Psoas muscle (tissue), 8 donors: Measurements from ENCODE around the gene MIB2. TPM values are rescaled to one million over a fixed set of nuclear protein-coding genes. Genes with fewer than 3 reads are reported as not detected.

Source experiments
- ATAC-seq, 4 donors: fragments of 200-7000 bp; cut with Tn5 transposase; one replicate each; pipeline ENCODE4 v1.9.1; 2020; ENCODE audit warnings: moderate library complexity in 3 of 4, mild to moderate bottlenecking in 2 of 4
- DNase-seq, 2 donors: peaks; one replicate each; pipeline ENCODE4 v3.0.0-alpha.2; 2020
- H3K27ac ChIP-seq: fragments of 200-600 bp; one replicate; pipeline ENCODE4 v1.8.0; 2022
- H3K27me3 ChIP-seq, 3 donors: fragments of 200-600 bp in 1 of 3; one replicate each; pipeline versions ENCODE4 v1.6.1 to v1.8.0; 2013 to 2022; ENCODE audit warnings: low read length in 2 of 3, mild to moderate bottlenecking in 2 of 3, moderate library complexity in 1 of 3; ENCODE audit not compliant: insufficient read depth in 3 of 3
- H3K36me3 ChIP-seq, 2 donors: fragments of 200-600 bp in 1 of 2; one replicate each; pipeline versions ENCODE4 v1.6.1 to v1.8.0; 2013 to 2022; ENCODE audit warnings: low read depth in 1 of 2, mild to moderate bottlenecking in 1 of 2, moderate library complexity in 1 of 2; ENCODE audit not compliant: insufficient read depth in 1 of 2
- H3K4me1 ChIP-seq: fragments of 200-600 bp; one replicate; pipeline ENCODE4 v1.8.0; 2022
- H3K4me3 ChIP-seq: fragments of 200-600 bp; one replicate; pipeline ENCODE4 v1.8.0; 2022; ENCODE audit warnings: mild to moderate bottlenecking
- H3K9me3 ChIP-seq: fragments of 200-600 bp; one replicate; pipeline ENCODE4 v1.8.0; 2022
- WGBS, 3 donors: extraction: QIAGEN DNeasy Blood & Tissue Kit; methylation state at CpG; one replicate each; pipeline versions ENCODE4 v1.1.6 to v1.1.7; 2013; 5-methylcytosine and 5-hydroxymethylcytosine counted together
- intact Hi-C, 2 donors: fragments of 100-400 bp; cut with DNase I; formaldehyde crosslinking; loops; one replicate each; pipeline versions ENCODE4 v1.11.0 to v1.14.2; 2022
- polyA plus RNA-seq, 3 donors: library from polyadenylated mRNA; stranded (reverse); fragments of 200-250 nt; gene quantifications; one replicate each; pipeline ENCODE4 v1.2.3, GENCODE V29; 2013
- total RNA-seq, 4 donors: library from RNA; stranded (reverse); fragmentation: NEBNext Ultra II Directional in 2 of 4; extraction: Animal tissue kit (Norgen Biotek cat#: 25700) in 2 of 4; gene quantifications; one replicate each; pipeline versions ENCODE4 v1.2.1 to v1.2.4, GENCODE V29; 2021 to 2023
- TF ChIP-seq, protein P1 (sequence below): fragments of 200-600 bp; IDR thresholded peaks from one replicate; pipeline ENCODE4 v1.8.0; 2022; ENCODE audit warnings: antibody characterized with exemption
- donor health status: healthy with polysubstance abuse.
- donor health status: DM: no; HTN: no; CAD: no; lungs with moderate emphysema.
- donor health status: Bipolar disorder and iron deficiency.
- donor health status: healthy.
- donor health status: DM: yes; HTN: yes; CAD: no.
- donor health status: DM: no; HTN: no; CAD: no.
- donor health status: DM: no; HTN: no; CAD: no.
- donor health status: DM: yes; HTN: yes; CAD: no.

Gene MIB2
- total and polyA plus RNA-seq, 7 donors, result 41.8 to 106 (median 78.7) TPM

DNA sequence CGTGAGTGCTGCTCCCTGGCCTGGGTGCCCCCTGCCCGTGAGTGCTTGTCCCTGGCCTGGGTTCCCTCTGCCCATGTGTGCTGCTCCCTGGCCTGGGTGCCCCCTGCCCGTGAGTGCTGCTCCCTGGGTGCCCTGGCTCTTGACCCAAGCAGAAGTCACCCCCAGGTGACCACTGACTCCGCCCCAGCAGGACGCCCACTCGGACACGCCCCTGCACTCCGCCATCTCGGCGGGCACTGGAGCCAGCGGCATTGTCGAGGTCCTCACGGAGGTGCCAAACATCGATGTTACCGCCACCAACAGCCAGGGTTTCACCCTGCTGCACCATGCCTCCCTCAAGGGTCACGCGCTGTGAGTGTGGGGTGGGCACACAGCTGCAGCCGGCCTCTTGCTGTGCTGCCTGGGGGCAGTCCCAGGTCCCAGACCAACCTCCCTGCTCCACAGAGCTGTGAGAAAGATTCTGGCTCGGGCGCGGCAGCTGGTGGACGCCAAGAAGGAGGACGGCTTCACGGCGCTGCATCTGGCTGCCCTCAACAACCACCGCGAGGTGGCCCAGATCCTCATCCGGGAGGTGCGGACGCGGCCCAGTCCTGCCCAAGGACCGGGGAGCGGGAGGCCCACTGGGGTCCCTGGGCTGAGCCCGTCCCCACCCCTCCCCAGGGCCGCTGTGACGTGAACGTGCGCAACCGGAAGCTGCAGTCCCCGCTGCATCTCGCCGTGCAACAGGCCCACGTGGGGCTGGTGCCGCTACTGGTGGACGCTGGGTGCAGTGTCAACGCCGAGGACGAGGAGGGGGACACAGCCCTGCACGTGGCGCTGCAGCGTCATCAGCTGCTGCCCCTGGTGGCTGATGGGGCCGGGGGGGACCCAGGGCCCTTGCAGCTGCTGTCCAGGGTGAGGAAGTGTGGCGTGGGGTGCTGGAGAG lies 12.8 kb downstream of the MIB2 start:
- WGBS, 3 donors, result 88 to 91% (median 90%) methylated on average over 50 to 53 of the region's 53 CpGs
- TF ChIP-seq, protein P1, sequence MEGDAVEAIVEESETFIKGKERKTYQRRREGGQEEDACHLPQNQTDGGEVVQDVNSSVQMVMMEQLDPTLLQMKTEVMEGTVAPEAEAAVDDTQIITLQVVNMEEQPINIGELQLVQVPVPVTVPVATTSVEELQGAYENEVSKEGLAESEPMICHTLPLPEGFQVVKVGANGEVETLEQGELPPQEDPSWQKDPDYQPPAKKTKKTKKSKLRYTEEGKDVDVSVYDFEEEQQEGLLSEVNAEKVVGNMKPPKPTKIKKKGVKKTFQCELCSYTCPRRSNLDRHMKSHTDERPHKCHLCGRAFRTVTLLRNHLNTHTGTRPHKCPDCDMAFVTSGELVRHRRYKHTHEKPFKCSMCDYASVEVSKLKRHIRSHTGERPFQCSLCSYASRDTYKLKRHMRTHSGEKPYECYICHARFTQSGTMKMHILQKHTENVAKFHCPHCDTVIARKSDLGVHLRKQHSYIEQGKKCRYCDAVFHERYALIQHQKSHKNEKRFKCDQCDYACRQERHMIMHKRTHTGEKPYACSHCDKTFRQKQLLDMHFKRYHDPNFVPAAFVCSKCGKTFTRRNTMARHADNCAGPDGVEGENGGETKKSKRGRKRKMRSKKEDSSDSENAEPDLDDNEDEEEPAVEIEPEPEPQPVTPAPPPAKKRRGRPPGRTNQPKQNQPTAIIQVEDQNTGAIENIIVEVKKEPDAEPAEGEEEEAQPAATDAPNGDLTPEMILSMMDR, result no peak
- no peaks in the 10 kb centered on the region for H3K9me3 ChIP-seq
- peaks cover 4 to 51% of the 10 kb centered on the region in 2 donors for H3K36me3 ChIP-seq
- H3K4me1 ChIP-seq, result peaks cover 16% of the 10 kb centered on the region
- peaks cover 0 to 2% (median 0%) of the 10 kb centered on the region in 3 donors for H3K27me3 ChIP-seq
- no peak overlapping the region for H3K27ac ChIP-seq
- ATAC-seq (no peak), DNase-seq (peak; percentile 18 to 52)
- H3K4me3 ChIP-seq, result no peak overlapping the region
- intact Hi-C loops, result no loop called here

DNA sequence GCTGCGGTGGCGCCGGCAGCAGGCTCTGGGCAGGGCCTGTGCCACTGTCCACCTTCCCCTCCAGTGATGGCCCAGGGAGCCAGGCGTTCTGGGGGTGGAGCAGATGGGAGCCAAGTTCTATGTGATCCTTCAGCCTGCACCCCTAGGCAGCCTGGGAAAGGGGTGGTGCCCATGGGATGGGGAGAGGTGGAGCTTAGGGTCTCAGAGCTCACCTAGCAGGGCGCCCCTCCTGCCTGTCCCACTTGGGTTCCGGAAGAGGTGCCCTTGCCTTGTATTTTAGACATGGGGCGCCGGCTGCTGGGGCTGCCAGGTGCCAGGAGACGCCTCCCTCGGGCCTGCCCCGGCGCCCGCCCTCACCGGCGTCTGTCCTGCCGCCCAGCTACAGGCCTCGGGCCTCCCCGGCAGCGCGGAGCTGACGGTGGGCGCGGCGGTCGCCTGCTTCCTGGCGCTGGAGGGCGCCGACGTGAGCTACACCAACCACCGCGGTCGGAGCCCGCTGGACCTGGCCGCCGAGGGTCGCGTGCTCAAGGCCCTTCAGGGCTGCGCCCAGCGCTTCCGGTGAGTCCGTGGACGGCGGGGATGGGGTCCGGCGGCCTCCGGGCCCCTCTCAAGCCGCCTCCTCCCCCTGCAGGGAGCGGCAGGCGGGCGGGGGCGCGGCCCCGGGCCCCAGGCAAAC lies 13.6 kb downstream of the MIB2 start:
- 71 to 80% (median 76%) methylated on average over 45 to 53 of the region's 53 CpGs for WGBS, 3 donors
- no peak overlapping the region for H3K27ac ChIP-seq

DNA sequence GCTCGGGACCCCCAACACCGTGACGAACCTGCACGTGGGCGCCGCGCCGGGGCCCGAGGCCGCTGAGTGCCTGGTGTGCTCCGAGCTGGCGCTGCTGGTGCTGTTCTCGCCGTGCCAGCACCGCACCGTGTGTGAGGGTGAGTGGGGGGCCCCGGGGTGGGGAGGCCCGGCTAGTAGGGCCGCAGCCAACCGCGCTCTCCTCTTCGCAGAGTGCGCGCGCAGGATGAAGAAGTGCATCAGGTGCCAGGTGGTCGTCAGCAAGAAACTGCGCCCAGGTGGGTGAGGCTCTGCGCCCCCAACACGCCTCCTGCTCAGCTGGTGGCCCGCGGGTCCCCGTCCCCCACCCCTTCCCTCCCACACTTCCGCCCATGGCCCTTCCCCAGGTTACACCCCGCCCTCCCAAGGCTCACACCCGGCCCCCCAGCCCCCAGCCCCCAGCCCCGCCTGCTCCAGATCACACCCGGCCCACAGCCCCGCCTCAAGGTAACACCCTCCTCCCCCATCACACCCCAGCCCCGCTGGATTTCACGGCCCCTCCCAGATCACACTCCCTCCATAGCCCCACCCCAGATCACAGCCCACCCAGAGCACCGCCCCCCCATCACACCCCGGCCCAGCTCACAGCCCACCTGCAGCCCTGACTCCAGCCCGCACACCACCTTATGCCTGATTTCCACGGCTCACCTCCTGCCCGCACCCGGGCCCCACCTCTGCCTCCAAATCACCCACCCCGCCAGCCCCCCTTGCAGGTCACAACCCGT lies 14.3 kb downstream of the MIB2 start:
- TF ChIP-seq, protein P1, result no peak
- ATAC-seq, result no peak
- Histone ChIP-seq H3K27ac (no peak overlapping the region), H3K4me3 (no peak overlapping the region), H3K9me3 (no peaks in the 10 kb centered on the region), H3K36me3 (peaks cover 4 to 43% of the 10 kb centered on the region in 2 donors), H3K4me1 (peaks cover 3% of the 10 kb centered on the region), H3K27me3 (peaks cover 0 to 2% (median 0%) of the 10 kb centered on the region in 3 donors)
- intact Hi-C loops, result no loop called here
- WGBS, 3 donors, result 70 to 74% (median 73%) methylated on average over 41 to 47 of the region's 48 CpGs
- peak; percentile 25 to 63 for DNase-seq

More for the DNA sequence above, 13.6 kb downstream of the MIB2 start:
- ATAC-seq, result no peak
- Histone ChIP-seq H3K36me3 (peaks cover 4 to 50% of the 10 kb centered on the region in 2 donors), H3K4me3 (no peak overlapping the region), H3K4me1 (peaks cover 9% of the 10 kb centered on the region), H3K9me3 (no peaks in the 10 kb centered on the region), H3K27me3 (peaks cover 0 to 2% (median 0%) of the 10 kb centered on the region in 3 donors)
- peak; percentile 17 to 45 for DNase-seq
- TF ChIP-seq, protein P1, result no peak
- intact Hi-C loops, result no loop called here

DNA sequence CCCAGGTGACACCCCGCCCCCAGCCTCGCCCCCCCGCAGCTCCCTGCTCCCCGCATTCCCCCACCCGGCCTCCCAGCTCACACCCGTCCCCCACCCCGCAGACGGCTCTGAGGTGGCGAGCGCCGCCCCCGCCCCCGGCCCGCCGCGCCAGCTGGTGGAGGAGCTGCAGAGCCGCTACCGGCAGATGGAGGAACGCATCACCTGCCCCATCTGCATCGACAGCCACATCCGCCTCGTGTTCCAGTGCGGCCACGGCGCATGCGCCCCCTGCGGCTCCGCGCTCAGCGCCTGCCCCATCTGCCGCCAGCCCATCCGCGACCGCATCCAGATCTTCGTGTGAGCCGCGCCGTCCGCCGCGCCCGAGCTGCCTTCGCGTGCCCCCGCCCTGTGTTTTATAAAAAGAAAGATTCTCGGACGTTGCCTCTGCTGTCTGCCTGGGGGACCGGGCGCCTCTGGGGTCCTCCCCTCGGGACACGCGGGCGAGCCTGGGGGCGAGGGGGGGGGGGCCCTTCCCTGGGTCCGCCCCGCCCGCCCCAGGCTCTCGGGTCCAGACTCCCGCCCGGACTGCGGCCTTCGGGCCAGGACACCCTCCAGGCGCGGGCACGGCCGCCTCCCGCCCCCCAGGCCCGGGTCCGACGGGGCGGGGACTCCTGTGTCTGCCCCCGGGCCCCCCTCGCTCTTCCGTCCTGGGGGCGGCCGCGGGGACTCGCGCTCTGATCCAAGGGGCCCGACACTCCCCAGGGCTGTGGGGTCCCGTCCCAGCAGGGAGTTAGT lies 15.1 kb downstream of the MIB2 start:
- Histone ChIP-seq H3K27ac (peak overlapping the region; percentile 1), H3K4me1 (peaks cover 3% of the 10 kb centered on the region), H3K4me3 (peak overlapping the region; percentile 30), H3K36me3 (peaks cover 4 to 35% of the 10 kb centered on the region in 2 donors), H3K27me3 (peaks cover 0 to 2% (median 0%) of the 10 kb centered on the region in 3 donors), H3K9me3 (no peaks in the 10 kb centered on the region)
- DNase-seq (peak; percentile 75 to 86), ATAC-seq (peak; percentile 15 to 32 (median 22))
- intact Hi-C loops, result no loop called here
- TF ChIP-seq, protein P1, result no peak
- WGBS, 3 donors, result 24 to 31% (median 27%) methylated on average over 49 to 81 of the region's 81 CpGs
